ENCODE measurements around the gene TMEM63A. TPM values are rescaled to one million over a fixed set of nuclear protein-coding genes. Genes with fewer than 3 reads are reported as not detected.
A peak's percentile ranks its signal among the peaks of the same experiment; 100 is the strongest.

TMEM63A gene
- total and polyA plus RNA-seq, 2 donors (not counting 3 experiments of a cell fraction or from before 2014, with no cell fraction given) = 28.7 to 41.4 TPM

- H3K9me3 ChIP-seq (replicated peaks; ENCODE audit: control insufficient read depth, insufficient read depth, low read length) = no peaks in the 10 kb centered on the region
- intact Hi-C loops (cut with micrococcal nuclease) (loop anchor here (1.0 to 2.0 kb wide), 5 partner anchors 33 to 335 kb away; partner anchors contain the start of genes SRP9 and TMEM63A), dilution Hi-C loops (cut with MboI; ENCODE audit: extremely low pct_ligation_motif_present, low sequenced_read_pairs) (no loop called here)
- FAIRE-seq (peak; percentile 97), DNase-seq (ENCODE audit: low read depth, low spot score) (peak; percentile 85)
- H3K4me1 ChIP-seq (ENCODE audit: control insufficient read depth, extremely low read depth, insufficient read depth, low read length) = peaks cover 8% of the 10 kb centered on the region
- H3K4me3 ChIP-seq (replicated peaks in 1 of 3; ENCODE audit: insufficient read depth in 1 of 3, low read depth in 1 of 3, low read length in 3 of 3) = peak within 1 kb of the TSS in 2 of 3 experiments; percentile 43 to 70
- peak within 1 kb of the TSS; percentile 88 for H2AFZ ChIP-seq (ENCODE audit: low read depth, low read length)
- no peaks in the 10 kb centered on the region for H3K36me3 ChIP-seq (ENCODE audit: control insufficient read depth in 2 of 2, extremely low read depth in 1 of 2, insufficient read depth in 2 of 2, low read length in 2 of 2)
- peak within 1 kb of the TSS; percentile 73 for H3K4me2 ChIP-seq (ENCODE audit: insufficient read depth, low read length)
- H3K9me1 ChIP-seq (replicated peaks; ENCODE audit: control insufficient read depth, extremely low read depth, insufficient read depth, low read length) = no peaks in the 10 kb centered on the region
- CTCF ChIA-PET = interaction anchor here (0.7 to 3.8 kb wide), 13 partner anchors 9 to 335 kb away, joined by 3 to 21 read pairs (median 5); partner anchors contain the start of genes SRP9 and TMEM63A
- peak; percentile 93 for TF ChIP-seq POLR2AphosphoS5 (IDR thresholded peaks at IDR 0.05; ENCODE audit: insufficient read depth, low read depth, low read length)
- TF ChIP-seq CTCF (IDR thresholded peaks at IDR 0.05; ENCODE audit: extremely low read depth in 1 of 2, insufficient read depth in 1 of 2, low read depth in 1 of 2, low read length in 2 of 2) = peak in 1 of 2 donors; percentile 40
- TF ChIP-seq, protein P1, sequence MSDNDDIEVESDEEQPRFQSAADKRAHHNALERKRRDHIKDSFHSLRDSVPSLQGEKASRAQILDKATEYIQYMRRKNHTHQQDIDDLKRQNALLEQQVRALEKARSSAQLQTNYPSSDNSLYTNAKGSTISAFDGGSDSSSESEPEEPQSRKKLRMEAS (IDR thresholded peaks at IDR 0.05; ENCODE audit: insufficient read depth, insufficient read length) = no peak
- TF ChIP-seq MYC (IDR thresholded peaks at IDR 0.05; ENCODE audit: low read depth, low read length) = no peak
- no peak for TF ChIP-seq JUN (IDR thresholded peaks at IDR 0.05; ENCODE audit: borderline replicate concordance, insufficient read depth, insufficient read length, low read depth)
- peak; percentile 96 for TF ChIP-seq POLR2A (IDR thresholded peaks at IDR 0.05; ENCODE audit: low read depth, low read length)
- no peak for TF ChIP-seq EZH2 (IDR thresholded peaks at IDR 0.05; ENCODE audit: borderline replicate concordance, low read depth, low read length, severe bottlenecking)
- TF ChIP-seq FOS (IDR thresholded peaks at IDR 0.05; ENCODE audit: borderline replicate concordance, insufficient read depth, low read length) = no peak
- no peak within 1 kb of the TSS for H3K27ac ChIP-seq (ENCODE audit: insufficient read depth, low read depth, low read length)
- no peaks in the 10 kb centered on the region for H4K20me1 ChIP-seq (replicated peaks; ENCODE audit: control insufficient read depth, extremely low read depth, insufficient read depth, low read length)
- POLR2A ChIA-PET = interaction anchor here (0.6 kb wide), 1 partner anchor 30 kb away, joined by 13 read pairs; no protein-coding TSS in a partner anchor
- TSS peak; percentile 29 for BruUV-seq (replicated peaks)
- no peaks in the 10 kb centered on the region for H3K79me2 ChIP-seq (ENCODE audit: control insufficient read depth, insufficient read depth, low read length)
- peak within 1 kb of the TSS; percentile 20 for H3K9ac ChIP-seq (replicated peaks; ENCODE audit: extremely low read depth, insufficient read depth, low read length)
- H3K27me3 ChIP-seq (ENCODE audit: control insufficient read depth in 2 of 2, insufficient read depth in 2 of 2, low read length in 2 of 2) = no peaks in the 10 kb centered on the region
Measured at GRCh38 chr1:225809842-225810578, 72.2 kb downstream of the TMEM63A start, which contains the start of gene EPHX1. Gene EPHX1, plus strand, starts transcription at chr1:225810124. Its CDS starts 18,606 bp downstream, at chr1:225828730.

Data from endothelial cell of umbilical vein (primary cell).